HEK293T (cell line): ENCODE data around the gene FAM171A2.

ENCODE experiments used
- LEF1 ChIP-seq: fragments of 450-650 bp; IDR thresholded peaks from 2 replicates; pipeline ENCODE4 v1.6.1; 2017; ENCODE audit warnings: mild to moderate bottlenecking, borderline replicate concordance
- NFRKB ChIP-seq: fragments of 450-650 bp; IDR thresholded peaks from 2 replicates; pipeline ENCODE4 v1.6.1; 2016; ENCODE audit warnings: mild to moderate bottlenecking, moderate library complexity
- TARDBP ChIP-seq: fragments of 450-650 bp; IDR thresholded peaks from 2 replicates; pipeline ENCODE4 v1.6.1; 2016

DNA sequence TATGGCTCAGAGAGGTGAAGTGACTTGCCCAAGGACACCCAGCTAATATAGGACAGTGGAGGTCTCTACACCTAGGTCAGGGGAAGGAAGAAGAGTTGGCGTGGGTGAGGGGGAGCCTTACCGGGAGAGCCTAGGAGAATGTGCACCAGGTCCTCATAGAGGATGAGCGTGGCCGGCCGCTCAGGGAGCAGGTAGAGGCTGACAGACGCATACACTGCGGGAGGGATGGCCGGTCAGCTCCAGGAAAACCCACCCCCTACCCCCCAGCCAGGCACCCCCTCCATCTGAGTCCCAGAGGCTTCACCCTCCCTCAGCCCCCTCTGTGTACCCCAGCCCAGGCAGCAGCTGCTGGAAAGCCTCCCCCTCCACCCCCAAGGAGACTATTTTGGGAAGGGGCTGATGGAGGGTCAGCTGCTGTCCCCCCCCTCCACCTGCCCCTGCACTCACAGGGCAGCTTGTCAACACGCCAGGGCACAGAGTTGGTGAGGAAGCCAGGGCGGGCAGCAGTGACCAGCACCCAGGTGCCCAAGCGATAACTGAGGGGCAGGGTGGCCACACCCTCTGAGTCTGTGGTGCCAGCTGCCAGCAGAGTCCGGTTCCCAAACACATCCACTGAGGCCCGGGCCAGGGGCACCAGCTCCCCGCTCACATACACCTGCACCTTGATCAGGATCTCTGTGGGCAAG is 4.1 kb downstream of the FAM171A2 start:
- TF ChIP-seq LEF1: no peak
- no peak for TF ChIP-seq TARDBP
- no peak for TF ChIP-seq NFRKB
